Mesendoderm (in vitro differentiated cells): ENCODE measurements around the gene CPLX1.

ENCODE experiments used
- DNase-seq: peaks from one replicate; pipeline ENCODE4 v3.0.0; 2013
- H2AK5ac ChIP-seq: 2 replicates; pipeline ENCODE4 v1.6.1; 2013; ENCODE audit warnings: low read length, inconsistent platforms
- H2BK120ac ChIP-seq: 2 replicates; pipeline ENCODE4 v1.6.1; 2013; ENCODE audit warnings: low read depth, mild to moderate bottlenecking, low read length, moderate library complexity, mixed read lengths
- H2BK15ac ChIP-seq: replicated peaks from 2 replicates; pipeline ENCODE4 v1.6.1; 2013; ENCODE audit warnings: low read depth, mild to moderate bottlenecking, moderate library complexity
- H2BK5ac ChIP-seq: 2 replicates; pipeline ENCODE4 v1.6.1; 2013; ENCODE audit warnings: low read length, inconsistent platforms
- H3K18ac ChIP-seq: 2 replicates; pipeline ENCODE4 v1.6.1; 2013; ENCODE audit warnings: mild to moderate bottlenecking, low read length, mixed read lengths
- H3K23ac ChIP-seq: one replicate; pipeline ENCODE4 v1.6.1; 2013; ENCODE audit warnings: low read length
- H3K27ac ChIP-seq: 2 replicates; pipeline ENCODE4 v1.5.1; 2013; ENCODE audit warnings: low read depth, mild to moderate bottlenecking, inconsistent platforms, low read length, moderate library complexity
- H3K27me3 ChIP-seq: 2 replicates; pipeline ENCODE4 v1.6.1; 2013; ENCODE audit warnings: low read length, control low read depth, mild to moderate bottlenecking, inconsistent platforms; ENCODE audit not compliant: insufficient read depth, poor library complexity
- H3K36me3 ChIP-seq: 2 replicates; pipeline ENCODE4 v1.6.1; 2013; ENCODE audit warnings: low read length, inconsistent platforms; ENCODE audit not compliant: control insufficient read depth, insufficient read depth
- H3K4ac ChIP-seq: one replicate; pipeline ENCODE4 v1.6.1; 2013; ENCODE audit warnings: low read depth, mild to moderate bottlenecking, low read length, moderate library complexity
- H3K4me1 ChIP-seq: 2 replicates; pipeline ENCODE4 v1.6.1; 2013; ENCODE audit warnings: low read depth, low read length, inconsistent platforms; ENCODE audit not compliant: control insufficient read depth
- H3K4me2 ChIP-seq: 2 replicates; pipeline ENCODE4 v1.6.1; 2013; ENCODE audit warnings: low read length
- H3K4me3 ChIP-seq: 2 replicates; pipeline ENCODE4 v1.5.1; 2013; ENCODE audit warnings: mild to moderate bottlenecking, low read length
- H3K56ac ChIP-seq: one replicate; pipeline ENCODE4 v1.6.1; 2013; ENCODE audit warnings: low read length
- H3K79me1 ChIP-seq: 2 replicates; pipeline ENCODE4 v1.6.1; 2013; ENCODE audit warnings: low read length, inconsistent platforms
- H3K79me2 ChIP-seq: 2 replicates; pipeline ENCODE4 v1.6.1; 2013; ENCODE audit warnings: mild to moderate bottlenecking, low read length; ENCODE audit not compliant: control insufficient read depth, insufficient read depth
- H3K9ac ChIP-seq: 2 replicates; pipeline ENCODE4 v1.6.1; 2013; ENCODE audit warnings: low read length, inconsistent platforms
- H4K5ac ChIP-seq: one replicate; pipeline ENCODE4 v1.6.1; 2013; ENCODE audit warnings: low read length
- H4K8ac ChIP-seq: one replicate; pipeline ENCODE4 v1.6.1; 2013; ENCODE audit warnings: low read depth, mild to moderate bottlenecking, control low read depth, low read length, moderate library complexity
- WGBS: extraction: QIAGEN DNeasy Blood & Tissue Kit; methylation state at CpG from one replicate; pipeline ENCODE4 v1.1.7; 2013; ENCODE audit warnings: low lambda C conversion rate, missing lambda C conversion rate; ENCODE audit not compliant: insufficient coverage; ENCODE audit errors: extremely low coverage; 5-methylcytosine and 5-hydroxymethylcytosine counted together

CPLX1 gene

GRCh38 chr4:768995-769394 lies 56.9 kb downstream of the CPLX1 start:
- no peak overlapping the region for H3K18ac ChIP-seq
- no peak overlapping the region for H2BK120ac ChIP-seq
- H3K27me3 ChIP-seq = no peaks in the 10 kb centered on the region
- no peak overlapping the region for H4K5ac ChIP-seq
- H3K9ac ChIP-seq = no peak overlapping the region
- H3K79me2 ChIP-seq = peaks cover 18% of the 10 kb centered on the region
- H3K4me1 ChIP-seq = no peaks in the 10 kb centered on the region
- H3K36me3 ChIP-seq = peaks cover 8% of the 10 kb centered on the region
- H3K27ac ChIP-seq = no peak overlapping the region
- H3K56ac ChIP-seq = no peak overlapping the region
- H3K4me3 ChIP-seq = no peak overlapping the region
- no peak overlapping the region for H3K4me2 ChIP-seq
- no peak overlapping the region for H4K8ac ChIP-seq
- no peak for DNase-seq
- no peak overlapping the region for H3K4ac ChIP-seq
- no peak overlapping the region for H2BK15ac ChIP-seq
- no CpG with 5 or more reads among the region's 12 CpGs for WGBS
- no peak overlapping the region for H2BK5ac ChIP-seq
- peaks cover 19% of the 10 kb centered on the region for H3K79me1 ChIP-seq
- no peak overlapping the region for H3K23ac ChIP-seq
- no peak overlapping the region for H2AK5ac ChIP-seq

- no CpG with 5 or more reads among the region's 15 CpGs for whole genome bisulfite sequencing
- no peak overlapping the region for H4K8ac ChIP-seq
- H3K27ac ChIP-seq = no peak overlapping the region
- H2BK120ac ChIP-seq = no peak overlapping the region
- H3K79me1 ChIP-seq = peaks cover 18% of the 10 kb centered on the region
- no peak overlapping the region for H3K4me3 ChIP-seq
- no peak overlapping the region for H3K18ac ChIP-seq
- peaks cover 14% of the 10 kb centered on the region for H3K36me3 ChIP-seq
- H3K27me3 ChIP-seq = no peaks in the 10 kb centered on the region
- no peak overlapping the region for H4K5ac ChIP-seq
- no peak for DNase-seq
- no peak overlapping the region for H3K4ac ChIP-seq
- no peak overlapping the region for H3K4me2 ChIP-seq
- no peak overlapping the region for H3K23ac ChIP-seq
- H2AK5ac ChIP-seq = no peak overlapping the region
- no peak overlapping the region for H2BK15ac ChIP-seq
- no peak overlapping the region for H2BK5ac ChIP-seq
- H3K79me2 ChIP-seq = peaks cover 18% of the 10 kb centered on the region
- H3K9ac ChIP-seq = no peak overlapping the region
- H3K4me1 ChIP-seq = no peaks in the 10 kb centered on the region
- H3K56ac ChIP-seq = no peak overlapping the region
Observed at GRCh38 chr4:768076-768475, 57.9 kb downstream of the CPLX1 start.

- H2AK5ac ChIP-seq = no peak overlapping the region
- no peak overlapping the region for H3K18ac ChIP-seq
- no peak overlapping the region for H3K27ac ChIP-seq
- H3K79me2 ChIP-seq = peaks cover 12% of the 10 kb centered on the region
- H3K23ac ChIP-seq = no peak overlapping the region
- no peak overlapping the region for H3K4me2 ChIP-seq
- no peak overlapping the region for H4K5ac ChIP-seq
- H3K36me3 ChIP-seq = peaks cover 16% of the 10 kb centered on the region
- DNase-seq = no peak
- H3K4me1 ChIP-seq = no peaks in the 10 kb centered on the region
- H4K8ac ChIP-seq = no peak overlapping the region
- no peak overlapping the region for H3K4me3 ChIP-seq
- peaks cover 14% of the 10 kb centered on the region for H3K79me1 ChIP-seq
- H2BK120ac ChIP-seq = no peak overlapping the region
- no peak overlapping the region for H2BK5ac ChIP-seq
- H3K4ac ChIP-seq = no peak overlapping the region
- no peaks in the 10 kb centered on the region for H3K27me3 ChIP-seq
- H3K56ac ChIP-seq = peak overlapping the region; percentile 42
- no CpG with 5 or more reads among the region's 21 CpGs for WGBS
- H2BK15ac ChIP-seq = no peak overlapping the region
- H3K9ac ChIP-seq = no peak overlapping the region
Observed at GRCh38 chr4:766559-767283, 59.2 kb downstream of the CPLX1 start.

DNA sequence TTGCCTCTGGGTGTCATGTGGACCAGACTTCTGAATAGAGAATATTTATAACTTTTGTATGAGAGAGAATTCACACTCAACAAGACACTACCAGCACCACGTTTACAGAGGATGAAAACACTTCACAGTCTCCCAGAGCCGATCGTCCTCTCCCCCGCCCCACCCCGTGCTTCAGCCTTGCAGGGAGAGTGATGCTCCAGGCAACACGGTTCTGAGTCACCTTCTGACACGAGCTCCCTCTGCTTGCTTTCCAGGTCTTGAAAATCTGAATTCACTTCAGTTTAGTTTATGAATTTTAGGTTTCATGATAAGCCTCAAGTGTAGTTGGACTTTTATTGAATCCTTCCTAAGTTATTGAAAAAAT lies 59.8 kb downstream of the CPLX1 start:
- Histone ChIP-seq H2AK5ac (no peak overlapping the region), H3K36me3 (peaks cover 18% of the 10 kb centered on the region), H2BK15ac (no peak overlapping the region), H2BK5ac (no peak overlapping the region), H3K18ac (no peak overlapping the region), H4K5ac (no peak overlapping the region), H2BK120ac (no peak overlapping the region), H4K8ac (no peak overlapping the region), H3K4ac (no peak overlapping the region), H3K27ac (no peak overlapping the region), H3K79me1 (peaks cover 13% of the 10 kb centered on the region), H3K56ac (no peak overlapping the region), H3K4me1 (no peaks in the 10 kb centered on the region), H3K9ac (no peak overlapping the region), H3K4me2 (no peak overlapping the region), H3K23ac (no peak overlapping the region), H3K4me3 (no peak overlapping the region), H3K27me3 (no peaks in the 10 kb centered on the region), H3K79me2 (peaks cover 9% of the 10 kb centered on the region)
- no CpG with 5 or more reads among the region's 7 CpGs for WGBS
- DNase-seq = no peak

DNA sequence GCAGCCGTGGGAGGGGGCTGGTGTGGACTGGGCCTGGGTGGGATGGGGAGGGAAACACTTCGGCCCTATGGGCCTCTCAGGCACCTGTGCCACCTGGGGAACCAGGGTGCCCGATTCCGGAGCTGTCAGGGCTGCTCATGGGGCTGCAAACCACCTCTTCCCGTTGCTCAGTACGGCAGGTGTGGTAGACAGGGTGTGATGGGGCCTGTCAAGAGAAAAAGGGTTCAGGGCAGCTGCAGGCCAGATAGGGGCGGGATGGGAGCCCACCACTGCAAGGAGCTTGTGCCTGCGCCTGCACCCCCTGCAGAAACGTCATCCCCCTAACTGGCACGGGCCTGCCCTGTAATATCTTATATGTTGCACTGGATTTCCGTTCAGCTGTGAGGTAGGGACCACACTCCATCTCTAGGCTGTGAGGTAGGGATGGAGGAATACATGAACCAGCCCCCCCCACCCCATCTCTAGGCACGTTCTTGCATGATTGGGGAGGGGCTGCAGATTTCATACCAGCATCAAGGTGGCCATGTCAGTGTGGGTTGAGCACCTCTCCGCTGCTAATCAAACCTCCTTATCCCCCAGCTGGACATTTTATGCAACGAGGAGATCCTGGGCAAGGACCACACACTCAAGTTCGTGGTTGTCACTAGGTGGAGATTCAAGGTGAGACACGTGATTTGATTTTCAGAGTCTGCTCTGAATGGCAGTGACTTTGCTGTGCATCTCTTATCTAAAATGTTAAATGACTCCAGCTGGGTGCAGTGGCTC lies 61.3 kb downstream of the CPLX1 start:
- H3K4me2 ChIP-seq = no peak overlapping the region
- H2BK15ac ChIP-seq = no peak overlapping the region
- H4K5ac ChIP-seq = no peak overlapping the region
- H3K23ac ChIP-seq = no peak overlapping the region
- H4K8ac ChIP-seq = no peak overlapping the region
- no peak overlapping the region for H2BK120ac ChIP-seq
- H3K56ac ChIP-seq = no peak overlapping the region
- no peak overlapping the region for H3K9ac ChIP-seq
- peaks cover 8% of the 10 kb centered on the region for H3K79me1 ChIP-seq
- no peak overlapping the region for H2AK5ac ChIP-seq
- WGBS = no CpG with 5 or more reads among the region's 16 CpGs
- H3K4ac ChIP-seq = no peak overlapping the region
- peaks cover 13% of the 10 kb centered on the region for H3K36me3 ChIP-seq
- no peak overlapping the region for H2BK5ac ChIP-seq
- DNase-seq = no peak
- no peaks in the 10 kb centered on the region for H3K27me3 ChIP-seq
- peaks cover 1% of the 10 kb centered on the region for H3K79me2 ChIP-seq
- no peak overlapping the region for H3K4me3 ChIP-seq
- H3K4me1 ChIP-seq = no peaks in the 10 kb centered on the region
- H3K27ac ChIP-seq = no peak overlapping the region
- no peak overlapping the region for H3K18ac ChIP-seq
